Measurements from ENCODE around the gene PPP1R26. TPM values are rescaled to one million over a fixed set of nuclear protein-coding genes. Genes with fewer than 3 reads are reported as not detected.

Gene PPP1R26
- total RNA-seq, 1 donor from 2014 or later = 9.7 TPM

DNA sequence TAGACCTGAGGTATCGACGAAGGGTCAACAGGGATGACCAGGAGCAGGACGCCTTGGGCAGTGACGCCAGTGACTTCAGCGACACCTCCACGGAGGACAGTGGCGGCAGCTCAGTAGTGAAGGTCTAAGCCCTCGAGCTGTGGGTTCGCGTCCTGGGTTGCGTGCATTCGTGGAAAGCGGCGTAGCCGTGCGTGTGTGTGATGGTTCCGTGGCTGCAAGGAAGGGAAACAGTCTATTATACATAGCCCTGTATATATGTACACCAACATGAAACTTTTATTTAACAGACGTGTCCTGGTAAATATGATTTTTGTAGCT is 8.4 kb downstream of the PPP1R26 start:
- no peak for DNase-seq (ENCODE audit: low read depth in 2 of 2)

DNA sequence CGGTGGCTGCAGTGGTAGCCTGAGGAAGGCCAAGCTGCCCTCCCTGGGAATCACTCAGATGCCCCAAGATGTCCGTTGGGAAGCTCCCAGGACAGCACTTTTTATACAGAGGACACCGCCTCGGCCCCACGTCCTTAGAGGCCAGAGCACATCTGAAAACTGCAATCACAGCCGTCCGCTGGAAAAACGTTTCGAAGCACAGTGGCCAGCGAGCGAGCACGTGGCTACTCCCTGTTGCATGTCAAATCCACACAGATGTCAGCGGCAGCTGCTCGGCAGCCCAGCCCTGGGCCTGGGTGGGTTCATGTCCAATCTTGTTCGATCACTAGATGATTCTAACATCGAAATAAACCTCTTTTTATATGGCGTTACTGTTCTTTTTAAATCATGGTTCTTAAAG is 8.9 kb downstream of the PPP1R26 start:
- DNase-seq (ENCODE audit: low read depth in 2 of 2) = no peak

DNA sequence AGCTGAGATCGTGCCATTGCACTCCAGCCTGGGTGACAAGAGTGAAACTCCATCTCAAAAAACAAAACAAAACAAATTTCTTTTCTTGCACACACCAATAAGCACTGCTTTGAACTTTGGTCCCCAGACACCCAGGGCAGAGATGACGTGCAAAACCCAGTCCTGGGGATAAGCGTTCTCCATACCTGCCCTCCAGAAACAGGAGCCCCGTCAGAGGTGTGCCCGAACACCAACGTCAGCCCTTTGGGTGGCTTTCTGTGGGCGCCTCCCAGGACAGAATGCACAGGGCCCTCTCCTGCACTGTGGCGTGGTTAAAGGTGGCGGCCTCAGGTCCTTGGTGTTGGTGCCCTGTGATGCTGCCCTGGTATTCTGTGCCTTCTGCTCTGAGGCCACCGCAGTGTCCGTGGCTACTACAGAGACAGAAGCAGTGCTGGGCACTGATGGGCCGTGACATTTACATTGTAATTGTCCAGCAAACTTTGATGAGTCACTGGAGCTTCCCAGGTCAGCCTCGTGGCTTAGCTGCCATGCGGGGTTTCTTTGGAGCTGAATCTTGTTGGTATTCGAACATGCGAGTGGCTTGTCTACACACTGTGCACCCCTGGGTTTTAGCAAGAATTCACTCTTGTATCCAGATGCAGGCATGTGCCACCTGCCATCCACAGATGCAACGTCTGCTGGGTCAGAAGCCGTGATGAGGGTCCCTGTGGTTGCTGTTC is 9.8 kb downstream of the PPP1R26 start:
- no peak for DNase-seq (ENCODE audit: low read depth in 2 of 2)

DNA sequence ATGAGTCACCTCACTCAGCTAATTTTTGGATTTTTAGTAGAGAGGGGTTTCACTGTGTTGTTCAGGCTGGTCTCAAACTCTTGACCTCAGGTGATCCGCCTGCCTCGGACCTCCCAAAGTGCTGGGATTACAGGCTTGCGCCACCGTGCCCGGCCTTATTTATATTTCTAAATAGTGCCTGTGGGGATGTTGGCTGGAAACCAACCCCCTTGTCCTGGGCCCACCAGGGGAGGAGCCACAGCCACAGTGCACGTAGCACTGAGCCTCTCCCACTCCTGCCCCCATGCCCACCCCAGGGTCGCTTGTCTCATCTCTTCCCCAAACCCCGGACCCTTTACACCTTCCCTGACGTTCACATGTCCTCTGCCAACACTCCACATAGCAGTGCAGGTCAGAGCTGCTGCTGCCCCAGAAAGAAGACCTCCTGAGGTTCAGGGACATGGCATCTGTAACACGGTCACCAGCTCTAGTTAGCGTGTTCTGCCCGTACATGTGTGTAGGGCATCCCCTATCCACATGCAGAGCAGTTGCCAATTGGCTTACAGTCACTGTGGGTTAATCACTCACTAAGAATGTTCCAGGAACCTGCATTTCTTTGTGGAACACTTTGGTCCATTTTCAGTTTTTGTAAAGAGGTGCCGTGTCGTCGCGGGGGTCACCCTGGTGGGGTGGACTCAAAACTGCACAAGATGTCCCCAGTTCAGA is 10.7 kb downstream of the PPP1R26 start:
- DNase-seq (ENCODE audit: low read depth in 2 of 2) = no peak

DNA sequence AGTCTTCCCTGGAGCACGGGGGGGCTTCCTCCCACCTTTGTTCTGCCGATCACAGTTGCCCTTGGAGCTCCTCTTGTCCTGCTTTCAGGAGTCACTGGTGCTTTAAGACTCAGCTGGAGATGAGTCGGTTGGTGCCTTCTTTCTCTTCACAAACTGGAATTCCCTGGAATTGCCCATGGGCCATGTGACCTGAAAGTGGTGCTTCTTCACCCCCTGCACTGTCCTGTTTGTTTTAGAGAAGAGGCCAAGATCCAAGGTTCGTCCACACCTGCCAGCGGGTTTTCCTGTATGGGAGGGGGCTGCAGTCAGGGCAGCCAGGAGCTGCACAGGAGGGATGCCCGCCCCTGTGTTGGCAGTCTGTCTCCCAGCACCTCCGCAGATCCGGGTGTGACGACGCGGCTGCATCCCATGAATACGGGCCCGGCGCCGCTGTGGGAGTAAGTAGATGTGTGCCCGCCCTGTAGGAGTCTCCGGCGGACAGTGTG is 11.4 kb downstream of the PPP1R26 start:
- DNase-seq (ENCODE audit: low read depth in 2 of 2) = no peak

DNA sequence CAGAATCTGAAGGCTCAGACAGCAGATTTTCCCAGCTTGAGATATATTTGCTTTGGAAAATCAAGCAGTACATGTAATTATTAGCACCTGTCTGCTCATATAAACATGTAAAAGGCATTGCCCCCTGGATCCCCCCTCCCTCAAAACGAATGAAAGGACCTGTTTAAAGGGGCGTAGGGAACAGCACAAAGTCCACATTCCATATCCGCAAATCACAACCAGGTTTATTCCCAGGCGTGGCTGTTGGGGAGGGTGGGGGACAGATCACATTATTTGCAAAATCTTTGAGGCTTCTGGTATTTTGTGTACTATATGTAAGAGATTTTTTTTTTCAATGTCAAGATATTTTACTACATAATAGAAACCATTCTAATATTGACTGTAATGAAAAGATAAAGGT is 12.2 kb downstream of the PPP1R26 start:
- DNase-seq (ENCODE audit: low read depth in 2 of 2) = no peak

DNA sequence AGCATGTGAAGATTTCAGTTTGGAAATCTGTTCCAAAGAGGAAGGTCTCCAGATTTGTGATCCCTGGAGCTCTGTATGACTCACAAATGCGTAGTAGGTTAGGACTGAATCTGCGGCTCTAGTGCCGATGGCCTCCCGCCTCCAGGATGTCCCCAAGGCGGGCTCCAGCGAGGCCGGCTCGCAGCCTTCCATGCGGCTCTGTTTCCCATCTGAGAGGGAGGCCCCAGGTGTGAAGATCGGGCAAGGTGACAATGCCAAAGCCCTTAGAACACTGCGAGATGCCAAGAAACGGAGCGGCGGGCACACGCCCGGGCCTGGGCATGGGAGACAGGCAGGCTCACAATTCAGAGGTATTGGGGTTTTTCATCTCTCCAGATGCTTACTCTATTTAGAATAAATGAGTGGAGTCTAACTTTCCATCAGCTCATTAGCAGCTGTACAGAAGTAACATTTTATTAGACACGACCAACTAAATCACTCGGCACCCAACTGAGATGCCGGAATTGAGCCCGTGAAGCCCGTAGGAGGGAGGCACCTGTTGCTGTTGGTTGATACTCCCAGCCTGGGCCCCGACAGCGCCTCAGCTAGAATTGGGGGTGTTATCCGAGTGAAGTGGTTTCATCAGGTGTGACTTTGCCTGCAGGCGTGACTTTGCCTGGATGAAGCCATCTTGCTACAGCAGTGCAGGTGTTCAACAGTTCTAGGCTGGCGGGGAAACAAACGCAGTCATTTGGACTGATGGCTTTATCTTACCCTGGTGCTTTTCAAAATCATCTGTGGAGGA is 13.5 kb downstream of the PPP1R26 start:
- DNase-seq (ENCODE audit: low read depth in 2 of 2) = no peak

DNA sequence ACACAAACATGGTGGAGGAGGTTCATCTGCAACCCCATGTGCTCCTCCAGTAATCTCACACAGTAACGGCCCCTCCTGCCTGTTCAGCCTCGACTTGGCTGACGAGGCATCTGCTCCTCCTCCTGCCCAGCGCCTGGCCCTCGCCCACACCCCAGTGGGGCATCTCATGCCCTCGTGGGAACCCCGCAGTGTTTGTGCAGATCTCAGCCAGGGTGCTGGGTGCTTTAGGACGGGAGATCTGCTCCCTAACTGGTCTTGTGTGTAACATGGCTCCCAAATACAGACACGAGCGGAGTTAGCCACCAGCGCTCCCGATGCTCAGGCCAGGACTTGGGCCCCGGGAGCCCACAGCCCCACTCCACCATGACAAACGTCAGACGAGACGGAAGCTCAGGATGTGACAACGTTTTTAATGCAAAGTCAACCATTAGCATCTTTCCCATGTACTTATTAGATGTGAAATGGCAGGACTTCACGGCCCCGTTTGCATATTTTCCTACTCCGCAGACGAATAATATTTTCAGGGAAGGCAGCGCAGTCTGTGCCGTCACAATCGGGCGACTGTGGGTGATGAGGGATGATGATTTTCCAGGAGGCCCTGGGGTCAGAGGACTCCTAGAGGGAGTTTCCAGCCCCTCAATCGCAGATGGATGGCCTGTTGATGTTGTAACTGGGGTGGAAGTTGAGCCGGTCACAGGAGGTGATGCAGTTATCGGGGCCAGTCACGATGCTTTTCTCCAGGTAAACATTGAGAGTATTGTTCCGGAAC is 15.4 kb downstream of the PPP1R26 start:
- DNase-seq (ENCODE audit: low read depth in 2 of 2) = no peak

DNA sequence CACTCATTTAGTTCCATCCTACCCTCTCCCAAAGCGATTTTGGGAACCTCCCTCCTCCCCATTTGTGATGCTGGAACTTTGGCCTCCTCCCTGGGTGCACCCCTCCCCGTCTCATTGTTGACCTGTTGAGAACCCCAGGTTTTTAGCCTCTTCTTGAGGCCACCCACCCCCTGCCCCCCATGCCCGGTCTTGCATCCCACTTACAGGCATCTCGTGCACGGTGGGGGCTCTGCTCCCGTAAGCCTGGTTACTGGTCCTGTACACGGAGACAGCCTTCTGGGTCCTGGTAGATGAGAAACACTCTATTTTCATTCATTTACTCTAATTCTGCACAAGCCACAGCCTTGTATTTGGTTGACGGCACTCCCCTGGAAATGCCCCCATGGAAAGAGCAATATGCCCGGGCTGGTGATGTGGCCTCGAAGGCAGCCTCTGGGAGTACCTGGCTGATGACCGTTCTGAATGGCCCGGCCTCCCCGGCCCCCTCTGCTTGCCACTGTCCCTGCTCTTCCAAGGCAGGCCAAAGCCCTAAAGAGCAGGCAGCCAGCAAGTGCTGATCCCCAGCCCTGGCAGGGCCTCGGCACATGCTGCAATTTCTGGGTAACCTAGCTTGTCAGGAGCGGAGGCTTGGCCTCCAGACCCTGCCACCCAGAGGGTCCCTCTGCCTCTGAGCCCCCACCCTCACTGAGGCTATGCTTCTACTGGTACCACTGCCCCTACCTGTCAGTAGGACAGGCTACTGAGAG is 19.0 kb downstream of the PPP1R26 start:
- DNase-seq (ENCODE audit: low read depth in 2 of 2) = no peak

DNA sequence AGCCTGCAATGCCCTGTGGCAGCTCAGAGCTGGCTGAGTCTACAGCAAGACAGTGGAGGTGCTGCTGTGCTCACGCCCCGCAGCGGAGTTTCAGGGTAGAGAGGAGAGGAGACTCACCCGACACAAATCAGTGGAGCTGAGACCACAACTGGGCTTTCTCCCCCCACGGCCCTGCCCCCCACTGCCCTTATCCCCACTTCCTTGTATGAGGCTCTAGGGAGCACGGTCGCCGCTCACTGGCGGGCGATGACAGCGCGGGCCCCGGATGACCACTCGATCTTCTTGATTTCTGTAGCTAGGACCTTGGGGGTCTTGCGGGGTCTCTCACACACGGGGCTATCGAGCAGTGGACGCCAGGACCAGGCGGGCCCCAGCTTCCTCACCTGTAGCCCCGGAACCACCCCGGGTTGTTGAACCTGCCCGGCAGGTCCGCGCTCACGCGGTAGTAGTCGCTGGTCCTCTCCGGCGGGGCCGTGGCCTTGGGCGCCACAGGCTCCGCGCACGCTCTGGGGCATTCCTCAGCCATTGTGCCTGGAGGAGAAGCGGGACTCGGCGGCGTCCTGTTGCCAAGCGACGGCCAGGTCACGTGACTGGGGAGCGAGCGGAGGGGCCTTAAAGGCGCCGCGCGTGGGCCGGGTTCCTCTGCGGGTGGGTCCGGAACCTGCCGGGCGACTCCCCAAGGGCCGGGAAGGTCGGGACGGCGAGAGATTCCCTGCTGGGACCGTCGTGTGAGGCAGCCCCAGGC is 19.9 kb downstream of the PPP1R26 start:
- peak; percentile 90 to 92 for DNase-seq (ENCODE audit: low read depth in 2 of 2)

DNA sequence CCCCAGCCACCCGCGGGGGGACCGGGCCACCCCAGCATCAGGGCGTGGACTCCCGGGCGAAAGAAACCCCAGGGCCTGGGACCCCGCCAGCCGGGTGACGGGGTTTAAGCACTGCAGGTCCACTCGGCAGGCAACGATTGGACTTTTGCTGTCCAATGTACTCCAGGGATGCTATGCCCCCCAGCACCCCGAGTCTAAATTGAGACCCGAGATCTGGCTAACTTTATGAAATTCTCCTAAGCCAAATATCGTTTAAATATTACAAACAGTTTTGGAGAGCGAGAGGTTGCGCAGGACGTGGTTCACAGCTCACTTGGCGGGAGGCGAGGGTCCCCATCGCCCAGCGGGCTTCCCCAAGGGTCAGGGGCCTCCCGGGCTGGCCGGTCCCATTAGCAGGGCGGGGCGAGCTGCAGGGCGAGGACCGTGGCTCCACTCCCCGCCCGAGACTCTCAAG is 20.5 kb downstream of the PPP1R26 start:
- peak in 1 of 2 donors; percentile 48 for DNase-seq (ENCODE audit: low read depth in 2 of 2)

DNA sequence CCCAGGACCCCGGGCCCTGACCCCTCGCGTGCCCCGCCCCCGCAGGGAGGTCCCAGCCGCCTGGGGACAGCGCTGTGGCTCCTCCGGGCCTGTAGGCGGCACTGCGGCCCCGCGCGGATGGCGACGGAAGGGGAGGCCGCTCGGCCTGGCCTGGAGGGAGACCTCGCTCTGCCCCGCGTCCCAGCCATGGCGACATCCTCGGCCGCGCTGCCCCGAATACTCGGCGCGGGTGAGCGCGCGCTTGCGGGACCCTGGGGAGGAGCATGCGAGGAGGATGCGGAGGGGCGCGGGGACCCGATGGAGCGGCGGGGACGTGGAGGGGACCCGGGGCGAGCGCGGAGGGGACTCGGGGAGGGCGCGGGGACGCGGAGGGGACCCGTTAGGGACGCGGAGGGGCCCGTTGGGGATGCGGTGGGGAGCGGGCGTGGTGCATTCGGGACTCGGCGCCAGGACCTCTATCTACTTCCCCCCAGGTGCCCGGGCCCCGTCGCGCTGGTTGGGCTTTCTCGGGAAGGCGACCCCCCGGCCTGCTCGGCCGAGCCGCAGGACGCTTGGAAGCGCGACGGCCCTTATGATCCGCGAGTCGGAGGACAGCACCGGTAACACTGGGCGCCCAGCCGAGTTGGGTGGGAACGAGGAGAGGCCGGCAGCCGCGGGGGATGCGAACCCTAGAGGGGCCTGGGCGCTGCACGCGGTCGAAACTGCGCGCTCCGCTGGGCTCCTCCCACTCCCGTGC is 21.1 kb downstream of the PPP1R26 start, which contains the start of gene MRPS2:
Gene MRPS2 (plus strand): TSS at position 158 of the 736 bp plus-strand sequence. CDS start 29 bp downstream, at position 187.
- peak; percentile 90 to 94 for DNase-seq (ENCODE audit: low read depth in 2 of 2)

DNA sequence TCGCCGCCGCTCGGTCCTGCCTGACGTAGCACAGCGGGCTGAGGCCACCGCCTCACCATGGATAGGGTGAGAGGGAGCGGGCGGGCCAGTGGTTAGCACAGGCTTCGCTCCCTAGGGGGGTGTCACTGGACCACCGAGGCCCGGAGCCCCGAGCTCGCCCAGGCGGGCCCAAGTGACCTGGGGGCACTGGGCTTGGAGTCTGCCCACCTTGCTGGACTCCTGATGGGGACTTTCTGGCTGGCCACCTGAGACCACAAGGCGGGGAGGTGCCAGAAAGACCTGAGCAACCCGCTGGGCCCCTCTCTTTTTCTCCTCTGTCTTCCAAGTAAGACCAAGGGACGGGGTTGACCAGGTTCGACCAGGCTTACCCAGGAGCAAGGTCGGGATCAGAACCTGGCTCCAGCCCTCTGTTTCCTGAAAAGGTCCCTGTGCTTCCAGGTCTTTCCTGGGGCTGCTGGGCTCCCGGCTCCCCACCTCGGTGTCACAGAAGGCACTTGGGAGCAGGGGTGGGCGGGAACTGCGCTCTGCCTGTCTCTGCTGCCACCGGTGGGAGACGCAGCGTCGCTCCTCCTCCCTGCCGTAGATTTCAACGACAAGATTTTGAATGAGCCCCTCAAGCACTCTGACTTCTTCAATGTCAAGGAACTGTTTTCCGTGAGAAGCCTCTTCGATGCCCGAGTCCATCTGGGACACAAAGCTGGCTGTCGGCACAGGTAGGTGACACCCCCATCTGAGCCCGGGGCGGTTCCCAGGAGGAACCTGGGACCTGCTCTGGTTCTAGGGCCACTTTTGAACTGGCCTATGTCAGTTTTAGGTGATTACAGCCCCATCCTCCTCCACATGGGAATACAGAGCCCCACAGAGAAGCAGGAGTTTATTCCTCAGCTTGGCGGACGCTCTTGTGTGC is 21.9 kb downstream of the PPP1R26 start:
- peak; percentile 77 to 81 for DNase-seq (ENCODE audit: low read depth in 2 of 2)

DNA sequence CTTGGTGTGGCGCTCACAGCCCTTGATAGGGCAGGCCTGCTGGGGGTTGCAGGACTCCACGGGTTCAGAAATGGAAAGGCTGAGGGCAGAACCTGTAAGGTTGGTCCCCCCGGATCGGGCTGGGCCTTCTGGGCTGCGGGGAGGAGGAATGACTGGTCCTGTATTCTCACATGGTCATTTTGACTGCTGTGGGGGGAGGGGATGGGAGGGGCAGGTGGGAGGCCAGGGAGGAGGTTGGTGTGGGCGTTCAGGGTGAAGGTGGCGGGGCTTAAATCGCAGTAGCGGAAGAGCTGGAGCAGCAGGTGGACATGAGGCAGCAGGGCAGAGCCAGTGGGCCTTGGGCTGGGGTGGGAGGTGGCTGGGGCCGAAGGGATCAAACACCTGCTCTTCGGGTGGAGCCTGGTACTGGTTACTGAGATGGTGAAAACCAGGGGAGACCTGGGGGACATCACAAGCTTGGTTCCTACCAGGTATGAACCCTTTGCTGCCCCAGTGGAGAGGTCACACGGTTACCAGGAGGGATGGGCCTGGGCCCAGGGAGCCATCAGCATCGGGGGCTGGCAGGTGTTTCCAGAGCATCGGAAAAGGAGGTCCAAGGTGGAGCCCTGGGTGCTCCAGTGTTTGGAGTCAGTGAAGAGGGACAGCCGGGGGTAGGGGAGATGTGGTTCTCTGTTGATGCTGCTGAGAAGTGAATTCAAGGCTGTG is 22.7 kb downstream of the PPP1R26 start:
- DNase-seq (ENCODE audit: low read depth in 2 of 2) = no peak

DNA sequence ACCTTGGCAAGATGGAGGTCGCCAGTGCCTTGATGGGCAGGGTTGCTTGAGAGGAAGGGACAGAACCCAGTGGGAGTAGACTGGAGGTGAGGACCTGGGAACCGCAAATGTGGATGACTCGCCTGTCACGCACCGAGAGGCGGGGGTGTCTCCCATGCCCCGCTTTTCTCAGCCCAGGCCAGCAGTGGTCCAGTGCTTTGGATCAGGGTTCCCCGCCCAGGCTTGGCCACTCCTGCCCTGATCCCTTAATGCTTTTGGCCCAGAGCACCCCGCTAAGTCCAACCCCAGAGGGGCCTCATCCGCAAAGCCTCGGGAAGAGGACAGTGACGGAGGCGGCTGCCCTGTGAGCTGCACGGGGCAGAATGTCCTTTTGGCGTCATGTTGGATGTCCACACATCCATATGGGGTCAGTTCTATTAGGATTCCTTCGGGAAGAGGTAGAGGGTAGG is 23.3 kb downstream of the PPP1R26 start:
- no peak for DNase-seq (ENCODE audit: low read depth in 2 of 2)

DNA sequence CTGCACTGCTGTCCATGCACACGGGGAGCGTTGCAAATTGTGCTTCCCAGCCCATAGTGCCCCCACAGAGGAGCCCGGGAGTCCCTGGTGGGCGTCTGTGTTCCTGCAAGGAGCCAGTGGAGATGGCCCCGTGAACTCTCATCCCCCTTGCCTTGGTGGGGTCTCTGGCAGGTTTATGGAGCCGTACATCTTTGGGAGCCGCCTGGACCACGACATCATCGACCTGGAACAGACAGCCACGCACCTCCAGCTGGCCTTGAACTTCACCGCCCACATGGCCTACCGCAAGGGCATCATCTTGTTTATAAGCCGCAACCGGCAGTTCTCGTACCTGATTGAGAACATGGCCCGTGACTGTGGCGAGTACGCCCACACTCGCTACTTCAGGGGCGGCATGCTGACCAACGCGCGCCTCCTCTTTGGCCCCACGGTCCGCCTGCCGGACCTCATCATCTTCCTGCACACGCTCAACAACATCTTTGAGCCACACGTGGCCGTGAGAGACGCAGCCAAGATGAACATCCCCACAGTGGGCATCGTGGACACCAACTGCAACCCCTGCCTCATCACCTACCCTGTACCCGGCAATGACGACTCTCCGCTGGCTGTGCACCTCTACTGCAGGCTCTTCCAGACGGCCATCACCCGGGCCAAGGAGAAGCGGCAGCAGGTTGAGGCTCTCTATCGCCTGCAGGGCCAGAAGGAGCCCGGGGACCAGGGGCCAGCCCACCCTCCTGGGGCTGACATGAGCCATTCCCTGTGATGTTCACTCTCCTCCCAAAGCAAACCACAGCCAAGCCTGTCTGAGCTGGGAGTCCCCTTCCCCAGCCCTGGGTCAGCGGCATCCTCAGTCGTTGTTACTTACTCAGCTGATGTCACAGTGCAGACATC is 24.0 kb downstream of the PPP1R26 start:
- DNase-seq (ENCODE audit: low read depth in 2 of 2) = no peak
